GM12872 (cell line): ENCODE measurements around the gene COL23A1.
A peak's percentile ranks its signal among the peaks of the same experiment; 100 is the strongest.

ENCODE experiments used
- TF ChIP-seq, protein P1 (sequence below): IDR thresholded peaks from 3 replicates; pipeline ENCODE4 v1.5.1; 2011; ENCODE audit warnings: low read depth, mild to moderate bottlenecking, low read length, moderate library complexity; ENCODE audit not compliant: insufficient read depth

The COL23A1 gene

GRCh38 chr5:178286226-178287090 lies 303.7 kb downstream of the COL23A1 start:
- TF ChIP-seq, protein P1, sequence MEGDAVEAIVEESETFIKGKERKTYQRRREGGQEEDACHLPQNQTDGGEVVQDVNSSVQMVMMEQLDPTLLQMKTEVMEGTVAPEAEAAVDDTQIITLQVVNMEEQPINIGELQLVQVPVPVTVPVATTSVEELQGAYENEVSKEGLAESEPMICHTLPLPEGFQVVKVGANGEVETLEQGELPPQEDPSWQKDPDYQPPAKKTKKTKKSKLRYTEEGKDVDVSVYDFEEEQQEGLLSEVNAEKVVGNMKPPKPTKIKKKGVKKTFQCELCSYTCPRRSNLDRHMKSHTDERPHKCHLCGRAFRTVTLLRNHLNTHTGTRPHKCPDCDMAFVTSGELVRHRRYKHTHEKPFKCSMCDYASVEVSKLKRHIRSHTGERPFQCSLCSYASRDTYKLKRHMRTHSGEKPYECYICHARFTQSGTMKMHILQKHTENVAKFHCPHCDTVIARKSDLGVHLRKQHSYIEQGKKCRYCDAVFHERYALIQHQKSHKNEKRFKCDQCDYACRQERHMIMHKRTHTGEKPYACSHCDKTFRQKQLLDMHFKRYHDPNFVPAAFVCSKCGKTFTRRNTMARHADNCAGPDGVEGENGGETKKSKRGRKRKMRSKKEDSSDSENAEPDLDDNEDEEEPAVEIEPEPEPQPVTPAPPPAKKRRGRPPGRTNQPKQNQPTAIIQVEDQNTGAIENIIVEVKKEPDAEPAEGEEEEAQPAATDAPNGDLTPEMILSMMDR, result no peak

DNA sequence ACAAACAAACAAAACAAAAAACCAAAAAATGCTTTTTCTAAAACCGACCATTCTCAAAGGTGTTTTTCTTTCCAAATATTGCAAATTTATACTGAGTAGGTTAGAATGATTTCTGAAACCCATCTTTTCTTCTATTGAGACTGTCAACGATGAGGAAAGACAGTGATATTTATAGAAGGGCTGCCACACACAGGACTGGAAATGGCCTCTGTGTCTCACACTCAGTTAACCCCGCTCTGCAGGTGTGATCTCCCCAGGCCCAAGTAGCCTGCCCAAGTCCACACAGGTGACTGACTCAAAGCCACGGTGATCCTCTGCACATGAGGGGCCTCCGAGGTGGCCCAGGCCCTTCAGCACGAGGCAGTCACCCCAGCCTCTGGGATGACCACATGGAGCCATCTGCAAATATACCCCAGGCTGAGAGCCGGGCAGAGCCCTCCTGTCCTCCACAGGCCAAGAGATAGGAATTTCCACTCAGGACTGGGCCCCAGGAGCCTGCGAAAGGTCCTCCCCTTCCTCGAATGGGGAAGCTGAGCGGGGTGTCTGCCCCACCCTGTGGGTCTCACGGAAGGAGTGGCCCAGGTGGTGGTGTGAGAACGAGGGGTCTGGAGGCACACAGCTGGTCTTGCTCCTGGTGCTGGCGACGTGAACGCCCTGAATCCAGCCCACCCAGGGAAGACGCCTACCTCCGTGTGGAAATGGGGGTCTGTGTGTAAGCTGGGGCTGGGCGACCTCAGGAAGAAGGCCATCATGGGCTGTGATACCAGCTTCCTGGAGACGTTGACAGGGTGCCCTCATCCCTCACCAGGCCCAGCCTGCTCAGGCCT lies 304.6 kb downstream of the COL23A1 start:
- TF ChIP-seq, protein P1, result no peak

DNA sequence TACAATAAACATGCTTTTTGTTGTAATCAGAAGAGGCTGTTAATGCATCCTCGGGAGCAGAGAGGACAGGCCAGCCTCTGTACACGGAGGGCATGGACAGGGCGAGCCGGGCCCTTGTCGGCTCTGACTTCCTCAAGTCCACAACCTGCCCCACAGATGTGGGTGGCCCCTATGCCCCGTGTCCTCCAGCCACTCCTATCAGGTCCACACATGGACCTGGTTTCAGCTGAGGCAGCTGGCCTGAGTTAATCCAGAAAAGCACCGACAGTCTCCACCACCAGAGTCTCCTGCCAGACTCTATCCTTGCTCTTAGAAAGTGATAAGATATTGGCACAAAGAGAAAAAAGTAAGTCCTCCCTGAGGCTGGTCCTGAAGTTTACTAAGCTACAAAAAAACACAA lies 305.2 kb downstream of the COL23A1 start:
- TF ChIP-seq, protein P1, result no peak

DNA sequence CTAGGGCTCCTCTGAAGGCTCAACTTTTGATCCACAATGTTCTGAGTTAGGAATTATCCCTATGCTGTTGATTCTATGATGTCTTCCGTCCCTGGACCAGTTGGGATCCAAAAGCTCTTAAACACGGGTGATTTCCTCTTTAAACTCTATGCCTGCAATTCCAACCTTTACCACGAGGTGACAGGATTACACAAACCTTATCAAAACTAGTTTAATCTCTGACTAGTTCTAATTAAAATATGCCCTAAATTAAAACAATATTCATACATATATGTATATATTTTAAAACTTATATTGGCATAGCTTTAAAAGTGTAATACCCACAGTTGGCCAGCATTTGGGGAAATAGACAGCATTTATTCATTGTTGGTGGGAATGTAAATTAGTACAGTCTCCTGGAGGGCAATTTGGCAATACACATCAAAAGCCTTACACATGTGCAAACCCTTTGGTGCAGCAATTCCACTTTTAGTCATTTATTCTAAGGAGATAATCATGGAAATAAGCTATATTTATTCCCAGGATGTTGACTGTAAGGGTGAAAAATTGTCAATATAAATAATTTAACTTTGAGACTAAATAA lies 306.0 kb downstream of the COL23A1 start:
- TF ChIP-seq, protein P1, result peak; percentile 71

DNA sequence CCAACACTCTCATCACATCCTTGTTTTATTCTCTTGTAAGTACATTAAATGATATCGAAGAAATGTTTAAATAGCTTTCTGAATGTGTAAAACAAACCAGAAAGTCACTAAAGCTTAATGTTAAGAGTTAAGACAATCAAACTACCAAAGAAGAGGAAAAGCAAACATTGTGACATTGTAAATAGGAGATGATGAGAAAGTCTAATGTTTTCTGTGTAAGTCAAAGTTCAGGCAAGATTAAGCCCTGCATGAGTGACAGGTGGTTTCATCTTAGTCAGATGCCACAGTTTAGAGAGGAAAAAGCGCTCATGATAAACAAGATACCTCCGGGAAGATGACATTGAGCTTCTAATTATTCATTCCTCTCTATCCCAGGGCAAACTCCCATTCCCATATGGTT lies 306.7 kb downstream of the COL23A1 start:
- TF ChIP-seq, protein P1, result no peak

GRCh38 chr5:178282391-178282790 lies 307.8 kb downstream of the COL23A1 start:
- TF ChIP-seq, protein P1, result no peak

DNA sequence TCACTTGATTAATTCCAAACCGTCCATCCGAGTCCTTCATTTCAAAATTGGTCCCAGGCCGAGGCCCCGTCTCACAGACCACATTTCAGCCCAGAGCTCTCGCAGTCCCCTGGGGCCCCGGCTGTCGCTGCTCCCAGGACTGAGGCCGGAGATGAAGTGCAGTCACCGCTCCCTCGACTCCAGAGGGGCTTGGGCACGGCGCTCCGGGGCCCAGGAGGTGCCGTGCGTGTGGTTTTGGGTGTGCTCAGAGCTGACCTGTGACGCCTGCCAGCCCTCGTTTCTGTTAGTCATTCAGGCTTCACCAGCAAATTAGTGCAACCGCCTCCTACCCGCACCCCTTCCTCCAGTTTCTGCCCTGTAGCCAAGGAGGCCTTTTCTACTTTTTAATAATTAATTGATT lies 308.9 kb downstream of the COL23A1 start:
- TF ChIP-seq, protein P1, result no peak
